HEK293 (cell line): ENCODE data around the gene TMEM114.

Experiments
- CTCF ChIA-PET: fragments of 350-600 bp; formaldehyde crosslinking; extraction: SDS; loops from one replicate; lab custom pipeline; 2021; ENCODE audit warnings: antibody characterized with exemption; lab: Yijun Ruan, JAX
- POLR2A ChIA-PET: fragments of 300-600 bp; formaldehyde crosslinking; extraction: SDS; loops from one replicate; lab custom pipeline; 2020; ENCODE audit warnings: antibody characterized with exemption, inconsistent platforms; lab: Yijun Ruan, JAX
- H3K27ac ChIP-seq: fragments of 200-500 bp; sonication (Bioruptor generic); 2 replicates; pipeline ENCODE4 v1.5.1; 2014; ENCODE audit warnings: low read depth, low read length, control low read depth, inconsistent platforms; ENCODE audit errors: extremely low read depth
- H3K36me3 ChIP-seq, 2 experiments: fragments of 200-500 bp in 1 of 2; sonication (Bioruptor generic) in 1 of 2; 1 replicate in 1 of 2; 2 replicates in 1 of 2; pipeline ENCODE4 v1.5.1; 2014 to 2017; ENCODE audit warnings: inconsistent platforms in 2 of 2, low read length in 2 of 2; ENCODE audit not compliant: control insufficient read depth in 2 of 2, insufficient read depth in 1 of 2
- H3K4me1 ChIP-seq: fragments of 200-500 bp; sonication (Bioruptor generic); 2 replicates; pipeline ENCODE4 v1.5.1; 2014; ENCODE audit warnings: mild to moderate bottlenecking, low read length, inconsistent platforms; ENCODE audit not compliant: control insufficient read depth, insufficient read depth
- H3K4me3 ChIP-seq: 2 replicates; pipeline ENCODE4 v1.5.1; 2011; ENCODE audit warnings: low read depth, mild to moderate bottlenecking, control low read depth, low read length, moderate library complexity
- H3K9me3 ChIP-seq: fragments of 200-500 bp; sonication (Bioruptor generic); 2 replicates; pipeline ENCODE4 v1.5.1; 2014; ENCODE audit warnings: low read depth, low read length, inconsistent platforms; ENCODE audit not compliant: control insufficient read depth, insufficient read depth
- BCL11A ChIP-seq: fragments of 450-650 bp; formaldehyde crosslinking; IDR thresholded peaks from 2 replicates; pipeline ENCODE4 v1.5.1; 2016; ENCODE audit warnings: low read depth, missing biosample characterization, missing genetic modification characterization
- BCL11B ChIP-seq: fragments of 450-650 bp; formaldehyde crosslinking; IDR thresholded peaks from 2 replicates; pipeline ENCODE4 v1.5.1; 2016; ENCODE audit warnings: low read depth, missing biosample characterization, missing genetic modification characterization
- MYNN ChIP-seq: fragments of 450-650 bp; formaldehyde crosslinking; IDR thresholded peaks from 2 replicates; pipeline ENCODE4 v1.5.1; 2016; ENCODE audit warnings: missing biosample characterization, missing genetic modification characterization, borderline replicate concordance
- ZBTB17 ChIP-seq: fragments of 450-650 bp; formaldehyde crosslinking; IDR thresholded peaks from 2 replicates; pipeline ENCODE4 v1.5.1; 2016; ENCODE audit warnings: missing biosample characterization, missing genetic modification characterization
- ZNF16 ChIP-seq: fragments of 450-650 bp; formaldehyde crosslinking; IDR thresholded peaks from 2 replicates; pipeline ENCODE4 v1.5.1; 2016; ENCODE audit warnings: low read depth, missing biosample characterization, missing genetic modification characterization
- ZNF2 ChIP-seq: fragments of 450-650 bp; formaldehyde crosslinking; IDR thresholded peaks from 2 replicates; pipeline ENCODE4 v1.5.1; 2016; ENCODE audit warnings: missing biosample characterization, missing genetic modification characterization
- ZNF558 ChIP-seq: fragments of 450-650 bp; formaldehyde crosslinking; IDR thresholded peaks from 2 replicates; pipeline ENCODE4 v1.5.1; 2016; ENCODE audit warnings: missing biosample characterization, missing genetic modification characterization
- ZNF596 ChIP-seq: fragments of 450-650 bp; IDR thresholded peaks from 2 replicates; pipeline ENCODE4 v1.5.0; 2018; ENCODE audit warnings: missing biosample characterization, mild to moderate bottlenecking, missing genetic modification characterization, moderate library complexity
- ZNF623 ChIP-seq: fragments of 450-650 bp; formaldehyde crosslinking; IDR thresholded peaks from 2 replicates; pipeline ENCODE4 v1.5.1; 2016; ENCODE audit warnings: missing biosample characterization, missing genetic modification characterization
- ZNF654 ChIP-seq: fragments of 450-650 bp; formaldehyde crosslinking; IDR thresholded peaks from 2 replicates; pipeline ENCODE4 v1.5.1; 2016; ENCODE audit warnings: low read depth, missing biosample characterization, missing genetic modification characterization
- ZNF830 ChIP-seq: fragments of 450-650 bp; IDR thresholded peaks from 2 replicates; pipeline ENCODE4 v1.5.0; 2018; ENCODE audit warnings: missing biosample characterization, missing genetic modification characterization, low read depth, mild to moderate bottlenecking, moderate library complexity
- TF ChIP-seq, protein P1 (sequence below): fragments of 450-650 bp; formaldehyde crosslinking; IDR thresholded peaks from 2 replicates; pipeline ENCODE4 v1.5.0; 2017; ENCODE audit warnings: missing biosample characterization, missing genetic modification characterization, borderline replicate concordance
- TF ChIP-seq, protein P2 (sequence below): fragments of 450-650 bp; formaldehyde crosslinking; IDR thresholded peaks from 2 replicates; pipeline ENCODE4 v1.5.1; 2016; ENCODE audit warnings: missing biosample characterization, missing genetic modification characterization, borderline replicate concordance
- TF ChIP-seq, protein P3 (sequence below): fragments of 450-650 bp; IDR thresholded peaks from 2 replicates; pipeline ENCODE4 v1.5.1; 2018; ENCODE audit warnings: missing biosample characterization, mild to moderate bottlenecking, missing genetic modification characterization
- TF ChIP-seq, protein P4 (sequence below): fragments of 450-650 bp; formaldehyde crosslinking; IDR thresholded peaks from 2 replicates; pipeline ENCODE4 v1.5.1; 2016; ENCODE audit warnings: missing biosample characterization, missing genetic modification characterization
- TF ChIP-seq, protein P5 (sequence below): fragments of 450-650 bp; formaldehyde crosslinking; IDR thresholded peaks from 2 replicates; pipeline ENCODE4 v1.5.1; 2016; ENCODE audit warnings: missing biosample characterization, missing genetic modification characterization

The TMEM114 gene

DNA sequence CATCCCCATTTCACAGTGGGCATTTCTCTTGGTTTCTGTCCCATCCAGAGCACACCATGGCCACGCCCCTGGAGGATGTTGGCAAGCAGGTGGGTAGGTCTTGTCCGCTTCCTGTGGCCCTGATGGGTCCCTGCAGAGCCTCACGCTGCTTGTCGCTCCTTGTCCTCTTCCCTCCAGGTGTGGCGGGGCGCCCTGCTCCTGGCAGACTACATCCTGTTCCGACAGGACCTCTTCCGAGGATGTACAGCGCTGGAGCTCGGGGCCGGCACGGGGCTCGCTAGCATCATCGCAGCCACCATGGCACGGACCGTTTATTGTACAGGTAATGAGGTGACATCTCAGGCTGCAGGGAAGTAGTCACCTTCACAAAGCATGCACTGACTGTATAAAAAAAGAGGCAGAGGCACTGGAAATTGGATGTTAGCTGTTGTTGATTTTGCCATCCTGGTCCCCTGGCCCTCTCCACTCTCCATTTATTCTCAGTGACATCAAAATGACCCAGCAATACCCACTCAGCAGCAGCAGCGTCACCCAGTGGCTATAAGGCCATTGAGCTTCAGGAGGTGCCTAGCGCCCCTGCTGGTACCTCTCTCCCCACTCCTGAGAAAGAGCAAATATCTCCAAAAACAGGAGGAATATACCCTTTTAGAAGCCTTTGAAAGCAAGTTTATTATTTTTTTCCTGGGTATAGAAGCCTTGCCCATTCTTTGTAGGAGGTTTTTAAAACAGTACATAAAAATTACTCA, 44.9 kb upstream of the TMEM114 start:
- CTCF ChIA-PET: interaction anchor here (0.6 to 3.2 kb wide), 14 partner anchors 10 to 516 kb away, joined by 3 to 13 read pairs (median 3); no protein-coding TSS in a partner anchor
- peaks cover 10 to 92% of the 10 kb centered on the region in 2 experiments for H3K36me3 ChIP-seq

DNA sequence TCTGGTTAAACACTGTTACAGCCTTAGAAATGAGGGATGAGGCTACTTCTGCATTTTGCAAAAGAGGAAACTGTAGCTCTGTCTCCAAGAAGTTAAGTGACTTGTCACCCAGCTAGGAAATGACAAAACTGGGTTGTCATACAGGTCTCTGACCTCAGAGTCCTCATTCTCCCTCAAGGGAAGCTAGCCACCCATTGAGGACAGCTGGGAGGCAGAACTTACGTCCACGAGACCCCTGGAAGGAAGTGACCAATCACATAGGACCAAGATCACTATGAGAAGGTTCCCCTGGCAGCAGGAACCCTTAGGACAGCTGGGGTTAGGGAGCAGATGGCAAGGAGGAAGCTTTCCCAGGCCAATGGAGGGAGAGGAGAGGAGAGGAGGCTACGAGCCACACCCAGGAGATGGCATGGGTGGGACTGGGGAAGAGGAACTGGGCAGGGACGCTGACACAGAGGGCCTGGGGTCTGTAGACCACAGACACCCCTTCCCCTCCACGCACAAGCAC, 42.4 kb upstream of the TMEM114 start:
- Histone ChIP-seq H3K4me1 (no peaks in the 10 kb centered on the region), H3K36me3 (peaks cover 16 to 94% of the 10 kb centered on the region in 2 experiments)
- TF ChIP-seq, protein P1, sequence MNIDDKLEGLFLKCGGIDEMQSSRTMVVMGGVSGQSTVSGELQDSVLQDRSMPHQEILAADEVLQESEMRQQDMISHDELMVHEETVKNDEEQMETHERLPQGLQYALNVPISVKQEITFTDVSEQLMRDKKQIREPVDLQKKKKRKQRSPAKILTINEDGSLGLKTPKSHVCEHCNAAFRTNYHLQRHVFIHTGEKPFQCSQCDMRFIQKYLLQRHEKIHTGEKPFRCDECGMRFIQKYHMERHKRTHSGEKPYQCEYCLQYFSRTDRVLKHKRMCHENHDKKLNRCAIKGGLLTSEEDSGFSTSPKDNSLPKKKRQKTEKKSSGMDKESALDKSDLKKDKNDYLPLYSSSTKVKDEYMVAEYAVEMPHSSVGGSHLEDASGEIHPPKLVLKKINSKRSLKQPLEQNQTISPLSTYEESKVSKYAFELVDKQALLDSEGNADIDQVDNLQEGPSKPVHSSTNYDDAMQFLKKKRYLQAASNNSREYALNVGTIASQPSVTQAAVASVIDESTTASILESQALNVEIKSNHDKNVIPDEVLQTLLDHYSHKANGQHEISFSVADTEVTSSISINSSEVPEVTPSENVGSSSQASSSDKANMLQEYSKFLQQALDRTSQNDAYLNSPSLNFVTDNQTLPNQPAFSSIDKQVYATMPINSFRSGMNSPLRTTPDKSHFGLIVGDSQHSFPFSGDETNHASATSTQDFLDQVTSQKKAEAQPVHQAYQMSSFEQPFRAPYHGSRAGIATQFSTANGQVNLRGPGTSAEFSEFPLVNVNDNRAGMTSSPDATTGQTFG (tag by site-specific recombination): no peak
- TF ChIP-seq, protein P2, sequence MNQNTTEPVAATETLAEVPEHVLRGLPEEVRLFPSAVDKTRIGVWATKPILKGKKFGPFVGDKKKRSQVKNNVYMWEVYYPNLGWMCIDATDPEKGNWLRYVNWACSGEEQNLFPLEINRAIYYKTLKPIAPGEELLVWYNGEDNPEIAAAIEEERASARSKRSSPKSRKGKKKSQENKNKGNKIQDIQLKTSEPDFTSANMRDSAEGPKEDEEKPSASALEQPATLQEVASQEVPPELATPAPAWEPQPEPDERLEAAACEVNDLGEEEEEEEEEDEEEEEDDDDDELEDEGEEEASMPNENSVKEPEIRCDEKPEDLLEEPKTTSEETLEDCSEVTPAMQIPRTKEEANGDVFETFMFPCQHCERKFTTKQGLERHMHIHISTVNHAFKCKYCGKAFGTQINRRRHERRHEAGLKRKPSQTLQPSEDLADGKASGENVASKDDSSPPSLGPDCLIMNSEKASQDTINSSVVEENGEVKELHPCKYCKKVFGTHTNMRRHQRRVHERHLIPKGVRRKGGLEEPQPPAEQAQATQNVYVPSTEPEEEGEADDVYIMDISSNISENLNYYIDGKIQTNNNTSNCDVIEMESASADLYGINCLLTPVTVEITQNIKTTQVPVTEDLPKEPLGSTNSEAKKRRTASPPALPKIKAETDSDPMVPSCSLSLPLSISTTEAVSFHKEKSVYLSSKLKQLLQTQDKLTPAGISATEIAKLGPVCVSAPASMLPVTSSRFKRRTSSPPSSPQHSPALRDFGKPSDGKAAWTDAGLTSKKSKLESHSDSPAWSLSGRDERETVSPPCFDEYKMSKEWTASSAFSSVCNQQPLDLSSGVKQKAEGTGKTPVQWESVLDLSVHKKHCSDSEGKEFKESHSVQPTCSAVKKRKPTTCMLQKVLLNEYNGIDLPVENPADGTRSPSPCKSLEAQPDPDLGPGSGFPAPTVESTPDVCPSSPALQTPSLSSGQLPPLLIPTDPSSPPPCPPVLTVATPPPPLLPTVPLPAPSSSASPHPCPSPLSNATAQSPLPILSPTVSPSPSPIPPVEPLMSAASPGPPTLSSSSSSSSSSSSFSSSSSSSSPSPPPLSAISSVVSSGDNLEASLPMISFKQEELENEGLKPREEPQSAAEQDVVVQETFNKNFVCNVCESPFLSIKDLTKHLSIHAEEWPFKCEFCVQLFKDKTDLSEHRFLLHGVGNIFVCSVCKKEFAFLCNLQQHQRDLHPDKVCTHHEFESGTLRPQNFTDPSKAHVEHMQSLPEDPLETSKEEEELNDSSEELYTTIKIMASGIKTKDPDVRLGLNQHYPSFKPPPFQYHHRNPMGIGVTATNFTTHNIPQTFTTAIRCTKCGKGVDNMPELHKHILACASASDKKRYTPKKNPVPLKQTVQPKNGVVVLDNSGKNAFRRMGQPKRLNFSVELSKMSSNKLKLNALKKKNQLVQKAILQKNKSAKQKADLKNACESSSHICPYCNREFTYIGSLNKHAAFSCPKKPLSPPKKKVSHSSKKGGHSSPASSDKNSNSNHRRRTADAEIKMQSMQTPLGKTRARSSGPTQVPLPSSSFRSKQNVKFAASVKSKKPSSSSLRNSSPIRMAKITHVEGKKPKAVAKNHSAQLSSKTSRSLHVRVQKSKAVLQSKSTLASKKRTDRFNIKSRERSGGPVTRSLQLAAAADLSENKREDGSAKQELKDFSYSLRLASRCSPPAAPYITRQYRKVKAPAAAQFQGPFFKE (tag by site-specific recombination): no peak
- TF ChIP-seq ZBTB17 (tag by site-specific recombination): no peak
- no peak for TF ChIP-seq BCL11B (tag by site-specific recombination)
- TF ChIP-seq MYNN: no peak
- TF ChIP-seq, protein P3, sequence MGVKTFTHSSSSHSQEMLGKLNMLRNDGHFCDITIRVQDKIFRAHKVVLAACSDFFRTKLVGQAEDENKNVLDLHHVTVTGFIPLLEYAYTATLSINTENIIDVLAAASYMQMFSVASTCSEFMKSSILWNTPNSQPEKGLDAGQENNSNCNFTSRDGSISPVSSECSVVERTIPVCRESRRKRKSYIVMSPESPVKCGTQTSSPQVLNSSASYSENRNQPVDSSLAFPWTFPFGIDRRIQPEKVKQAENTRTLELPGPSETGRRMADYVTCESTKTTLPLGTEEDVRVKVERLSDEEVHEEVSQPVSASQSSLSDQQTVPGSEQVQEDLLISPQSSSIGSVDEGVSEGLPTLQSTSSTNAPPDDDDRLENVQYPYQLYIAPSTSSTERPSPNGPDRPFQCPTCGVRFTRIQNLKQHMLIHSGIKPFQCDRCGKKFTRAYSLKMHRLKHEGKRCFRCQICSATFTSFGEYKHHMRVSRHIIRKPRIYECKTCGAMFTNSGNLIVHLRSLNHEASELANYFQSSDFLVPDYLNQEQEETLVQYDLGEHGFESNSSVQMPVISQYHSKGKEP: no peak
- no peak for TF ChIP-seq ZNF623
- no peak for TF ChIP-seq ZNF16
- TF ChIP-seq ZNF558 (tag by site-specific recombination): no peak
- TF ChIP-seq BCL11A: no peak
- TF ChIP-seq ZNF830 (tag by site-specific recombination): no peak
- TF ChIP-seq, protein P4, sequence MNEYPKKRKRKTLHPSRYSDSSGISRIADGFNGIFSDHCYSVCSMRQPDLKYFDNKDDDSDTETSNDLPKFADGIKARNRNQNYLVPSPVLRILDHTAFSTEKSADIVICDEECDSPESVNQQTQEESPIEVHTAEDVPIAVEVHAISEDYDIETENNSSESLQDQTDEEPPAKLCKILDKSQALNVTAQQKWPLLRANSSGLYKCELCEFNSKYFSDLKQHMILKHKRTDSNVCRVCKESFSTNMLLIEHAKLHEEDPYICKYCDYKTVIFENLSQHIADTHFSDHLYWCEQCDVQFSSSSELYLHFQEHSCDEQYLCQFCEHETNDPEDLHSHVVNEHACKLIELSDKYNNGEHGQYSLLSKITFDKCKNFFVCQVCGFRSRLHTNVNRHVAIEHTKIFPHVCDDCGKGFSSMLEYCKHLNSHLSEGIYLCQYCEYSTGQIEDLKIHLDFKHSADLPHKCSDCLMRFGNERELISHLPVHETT: no peak
- TF ChIP-seq, all 188 proteins: peak for 0
- ChIA-PET CTCF (interaction anchor here (0.6 to 1.0 kb wide), 2 partner anchors 9 to 65 kb away, joined by 3 read pairs; no protein-coding TSS in a partner anchor), POLR2A (no interaction called here)
- Histone ChIP-seq H3K4me3 (no peak overlapping the region), H3K9me3 (no peaks in the 10 kb centered on the region), H3K27ac (no peak overlapping the region)

More for the DNA sequence above, 44.9 kb upstream of the TMEM114 start:
- H3K4me1 ChIP-seq: no peaks in the 10 kb centered on the region
- POLR2A ChIA-PET: no interaction called here
- H3K27ac ChIP-seq: no peak overlapping the region
- no peak overlapping the region for H3K4me3 ChIP-seq
- no peaks in the 10 kb centered on the region for H3K9me3 ChIP-seq
- TF ChIP-seq ZNF2 (tag by site-specific recombination): 0 out of 2 replicates have a peak, but pooled peaks have one; percentile 29
- TF ChIP-seq, protein P5, sequence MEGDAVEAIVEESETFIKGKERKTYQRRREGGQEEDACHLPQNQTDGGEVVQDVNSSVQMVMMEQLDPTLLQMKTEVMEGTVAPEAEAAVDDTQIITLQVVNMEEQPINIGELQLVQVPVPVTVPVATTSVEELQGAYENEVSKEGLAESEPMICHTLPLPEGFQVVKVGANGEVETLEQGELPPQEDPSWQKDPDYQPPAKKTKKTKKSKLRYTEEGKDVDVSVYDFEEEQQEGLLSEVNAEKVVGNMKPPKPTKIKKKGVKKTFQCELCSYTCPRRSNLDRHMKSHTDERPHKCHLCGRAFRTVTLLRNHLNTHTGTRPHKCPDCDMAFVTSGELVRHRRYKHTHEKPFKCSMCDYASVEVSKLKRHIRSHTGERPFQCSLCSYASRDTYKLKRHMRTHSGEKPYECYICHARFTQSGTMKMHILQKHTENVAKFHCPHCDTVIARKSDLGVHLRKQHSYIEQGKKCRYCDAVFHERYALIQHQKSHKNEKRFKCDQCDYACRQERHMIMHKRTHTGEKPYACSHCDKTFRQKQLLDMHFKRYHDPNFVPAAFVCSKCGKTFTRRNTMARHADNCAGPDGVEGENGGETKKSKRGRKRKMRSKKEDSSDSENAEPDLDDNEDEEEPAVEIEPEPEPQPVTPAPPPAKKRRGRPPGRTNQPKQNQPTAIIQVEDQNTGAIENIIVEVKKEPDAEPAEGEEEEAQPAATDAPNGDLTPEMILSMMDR (tag by site-specific recombination): peak; percentile 58; the same call in 1 of the 2 replicates
- TF ChIP-seq ZNF654 (tag by site-specific recombination): peak; percentile 23
- TF ChIP-seq ZNF596 (tag by site-specific recombination): no peak
- TF ChIP-seq, all 188 proteins: peak for 3
